ENCODE measurements around the gene CAMSAP1.

DNA sequence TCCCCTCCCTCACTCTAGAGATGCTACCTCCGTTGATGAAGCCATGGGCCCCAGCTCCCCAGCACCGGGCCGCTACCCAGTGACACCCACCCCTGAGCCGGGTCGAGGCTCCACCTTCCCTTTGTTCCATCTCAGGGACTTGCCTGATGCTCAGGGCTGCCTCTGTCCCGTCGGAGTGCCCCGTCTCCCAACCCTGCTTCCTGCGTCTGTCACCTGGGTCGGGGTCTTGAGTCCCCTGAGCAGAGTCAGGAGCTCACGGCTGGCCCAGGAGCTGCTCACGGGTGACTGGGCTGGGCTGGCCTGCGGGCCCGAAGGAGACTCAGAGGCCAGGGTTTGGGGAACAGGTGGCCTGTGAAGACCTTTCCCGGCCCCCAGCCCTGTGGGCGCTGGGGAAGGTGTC lies 120.0 kb downstream of the CAMSAP1 start:
- TF ChIP-seq, protein P1, sequence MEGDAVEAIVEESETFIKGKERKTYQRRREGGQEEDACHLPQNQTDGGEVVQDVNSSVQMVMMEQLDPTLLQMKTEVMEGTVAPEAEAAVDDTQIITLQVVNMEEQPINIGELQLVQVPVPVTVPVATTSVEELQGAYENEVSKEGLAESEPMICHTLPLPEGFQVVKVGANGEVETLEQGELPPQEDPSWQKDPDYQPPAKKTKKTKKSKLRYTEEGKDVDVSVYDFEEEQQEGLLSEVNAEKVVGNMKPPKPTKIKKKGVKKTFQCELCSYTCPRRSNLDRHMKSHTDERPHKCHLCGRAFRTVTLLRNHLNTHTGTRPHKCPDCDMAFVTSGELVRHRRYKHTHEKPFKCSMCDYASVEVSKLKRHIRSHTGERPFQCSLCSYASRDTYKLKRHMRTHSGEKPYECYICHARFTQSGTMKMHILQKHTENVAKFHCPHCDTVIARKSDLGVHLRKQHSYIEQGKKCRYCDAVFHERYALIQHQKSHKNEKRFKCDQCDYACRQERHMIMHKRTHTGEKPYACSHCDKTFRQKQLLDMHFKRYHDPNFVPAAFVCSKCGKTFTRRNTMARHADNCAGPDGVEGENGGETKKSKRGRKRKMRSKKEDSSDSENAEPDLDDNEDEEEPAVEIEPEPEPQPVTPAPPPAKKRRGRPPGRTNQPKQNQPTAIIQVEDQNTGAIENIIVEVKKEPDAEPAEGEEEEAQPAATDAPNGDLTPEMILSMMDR (IDR thresholded peaks at IDR 0.05; ENCODE audit: low read length) = no peak
- no peak for TF ChIP-seq EZH2 (IDR thresholded peaks at IDR 0.05; ENCODE audit: borderline replicate concordance, low read length)
